ENCODE results near the gene ATOH8.

The ATOH8 gene

DNA sequence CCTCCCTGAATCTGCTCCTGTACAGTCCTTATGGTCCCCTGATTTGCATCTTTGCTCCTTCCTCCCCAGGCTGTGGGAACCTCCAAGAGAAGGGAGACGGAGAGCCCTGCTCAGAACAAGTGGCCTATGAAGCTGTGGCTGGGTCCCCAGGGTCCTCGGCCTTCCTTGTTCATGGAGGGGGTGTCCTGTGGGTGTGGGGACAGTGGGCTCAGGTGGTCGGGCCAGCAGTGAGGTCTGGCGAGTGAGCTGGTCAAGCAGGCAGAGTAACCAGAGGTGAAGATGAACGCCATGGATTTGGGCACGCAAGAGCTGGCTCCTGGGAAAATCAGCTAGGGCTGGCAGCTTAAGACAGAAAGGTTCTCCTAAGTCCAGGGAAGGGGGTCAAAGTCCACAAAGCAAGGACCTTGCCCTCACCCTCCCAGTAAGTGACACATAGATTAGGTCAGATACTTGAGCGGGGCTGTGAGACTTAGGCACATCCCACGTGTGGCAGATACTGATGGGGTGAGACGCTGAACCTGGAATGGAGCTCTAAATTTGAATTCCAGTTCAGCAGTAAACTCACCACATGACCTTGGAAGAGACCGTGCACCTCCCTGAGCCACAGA, 34.8 kb upstream of the ATOH8 start:
- no peak for DNase-seq (ENCODE audit: low read depth, low spot score)
- TF ChIP-seq, protein P1, sequence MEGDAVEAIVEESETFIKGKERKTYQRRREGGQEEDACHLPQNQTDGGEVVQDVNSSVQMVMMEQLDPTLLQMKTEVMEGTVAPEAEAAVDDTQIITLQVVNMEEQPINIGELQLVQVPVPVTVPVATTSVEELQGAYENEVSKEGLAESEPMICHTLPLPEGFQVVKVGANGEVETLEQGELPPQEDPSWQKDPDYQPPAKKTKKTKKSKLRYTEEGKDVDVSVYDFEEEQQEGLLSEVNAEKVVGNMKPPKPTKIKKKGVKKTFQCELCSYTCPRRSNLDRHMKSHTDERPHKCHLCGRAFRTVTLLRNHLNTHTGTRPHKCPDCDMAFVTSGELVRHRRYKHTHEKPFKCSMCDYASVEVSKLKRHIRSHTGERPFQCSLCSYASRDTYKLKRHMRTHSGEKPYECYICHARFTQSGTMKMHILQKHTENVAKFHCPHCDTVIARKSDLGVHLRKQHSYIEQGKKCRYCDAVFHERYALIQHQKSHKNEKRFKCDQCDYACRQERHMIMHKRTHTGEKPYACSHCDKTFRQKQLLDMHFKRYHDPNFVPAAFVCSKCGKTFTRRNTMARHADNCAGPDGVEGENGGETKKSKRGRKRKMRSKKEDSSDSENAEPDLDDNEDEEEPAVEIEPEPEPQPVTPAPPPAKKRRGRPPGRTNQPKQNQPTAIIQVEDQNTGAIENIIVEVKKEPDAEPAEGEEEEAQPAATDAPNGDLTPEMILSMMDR (IDR thresholded peaks at IDR 0.05; ENCODE audit: low read depth, low read length), result no peak
- in situ Hi-C loops (cut with HindIII; ENCODE audit: low sequenced_read_pairs), result no loop called here
- no peak overlapping the region for H3K4me3 ChIP-seq (ENCODE audit: low read depth, low read length)

- DNase-seq (ENCODE audit: low read depth, low spot score), result no peak
- in situ Hi-C loops (cut with HindIII; ENCODE audit: low sequenced_read_pairs), result no loop called here
- H3K4me3 ChIP-seq (ENCODE audit: low read depth, low read length), result no peak overlapping the region
- TF ChIP-seq, protein P1 (IDR thresholded peaks at IDR 0.05; ENCODE audit: low read depth, low read length), result no peak
These were observed 34.1 kb upstream of the ATOH8 start for GRCh38 chr2:85719609-85720240.

GRCh38 chr2:85720533-85720932, 33.3 kb upstream of the ATOH8 start:
- no peak for DNase-seq (ENCODE audit: low read depth, low spot score)
- TF ChIP-seq, protein P1 (IDR thresholded peaks at IDR 0.05; ENCODE audit: low read depth, low read length), result no peak
- H3K4me3 ChIP-seq (ENCODE audit: low read depth, low read length), result no peak overlapping the region
- in situ Hi-C loops (cut with HindIII; ENCODE audit: low sequenced_read_pairs), result no loop called here

DNA sequence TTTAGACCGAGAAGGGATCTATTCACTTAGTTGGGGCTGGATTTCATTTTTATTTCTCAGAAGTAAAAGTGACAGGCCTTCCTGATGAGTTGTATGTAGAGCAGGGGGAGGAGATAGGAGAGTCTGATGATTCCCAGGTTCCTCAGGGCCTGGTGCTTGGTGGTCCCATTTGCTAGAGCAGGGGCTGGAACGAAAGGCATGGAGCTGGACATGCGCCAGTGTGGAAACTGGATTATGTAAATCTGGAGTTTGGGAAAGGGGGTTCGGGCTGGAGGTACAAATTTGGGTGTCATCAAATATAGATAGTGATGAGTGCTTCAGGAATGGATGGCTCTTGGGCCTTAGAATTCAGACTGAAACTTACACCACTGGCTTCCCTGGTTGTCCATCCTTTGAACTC, 32.1 kb upstream of the ATOH8 start:
- TF ChIP-seq, protein P1 (IDR thresholded peaks at IDR 0.05; ENCODE audit: low read depth, low read length), result no peak
- in situ Hi-C loops (cut with HindIII; ENCODE audit: low sequenced_read_pairs), result no loop called here

GRCh38 chr2:85722519-85722918, 31.3 kb upstream of the ATOH8 start:
- no peak overlapping the region for H3K4me3 ChIP-seq (ENCODE audit: low read depth, low read length)
- in situ Hi-C loops (cut with HindIII; ENCODE audit: low sequenced_read_pairs), result no loop called here
- TF ChIP-seq, protein P1 (IDR thresholded peaks at IDR 0.05; ENCODE audit: low read depth, low read length), result no peak
- DNase-seq (ENCODE audit: low read depth, low spot score), result no peak

More for the DNA sequence above, 32.1 kb upstream of the ATOH8 start:
- DNase-seq (ENCODE audit: low read depth, low spot score), result no peak
- no peak overlapping the region for H3K4me3 ChIP-seq (ENCODE audit: low read depth, low read length)

GRCh38 chr2:85723707-85724360, 30.0 kb upstream of the ATOH8 start:
- no peak overlapping the region for H3K4me3 ChIP-seq (ENCODE audit: low read depth, low read length)
- TF ChIP-seq, protein P1 (IDR thresholded peaks at IDR 0.05; ENCODE audit: low read depth, low read length), result no peak
- in situ Hi-C loops (cut with HindIII; ENCODE audit: low sequenced_read_pairs), result no loop called here
- DNase-seq (ENCODE audit: low read depth, low spot score), result no peak
